ENCODE data around the gene GRID2. TPM values are rescaled to one million over a fixed set of nuclear protein-coding genes. Genes with fewer than 3 reads are reported as not detected.

GRID2 gene
- polyA plus RNA-seq, 1 donor from 2014 or later = 14.9 TPM

DNA sequence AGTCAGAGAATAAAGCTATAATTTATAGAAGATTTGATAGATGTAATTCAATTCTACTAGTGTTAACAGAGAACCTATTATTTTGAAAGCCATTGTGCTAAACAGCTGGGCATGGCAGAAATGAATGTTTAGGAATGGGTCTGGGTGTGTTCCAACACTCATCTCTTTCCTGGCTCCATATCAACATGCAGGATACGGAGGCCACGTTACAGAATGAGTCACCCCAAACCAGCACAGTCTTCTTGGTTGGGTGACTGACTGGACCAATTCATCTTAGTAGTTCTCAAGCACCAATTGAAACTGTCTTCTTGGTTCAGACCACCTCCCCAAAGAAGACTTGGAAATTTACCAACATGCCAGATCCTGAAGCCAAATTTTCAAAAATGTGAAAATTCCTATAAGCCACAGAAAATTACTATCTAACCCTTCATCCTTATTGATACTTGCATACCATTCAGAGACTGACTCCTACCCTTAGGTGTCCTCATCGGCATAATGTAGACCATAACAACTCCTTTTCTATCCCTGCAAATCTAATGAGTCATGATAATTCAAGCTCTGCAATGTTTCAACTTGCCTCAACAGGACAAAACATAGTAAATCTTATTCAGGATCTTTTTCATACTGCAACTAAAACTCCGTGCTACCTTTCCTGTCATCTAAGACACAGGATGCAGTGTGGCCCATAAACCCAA, 1472.8 kb downstream of the GRID2 start:
- no peaks in the 10 kb centered on the region for H3K36me3 ChIP-seq (ENCODE audit: insufficient read depth, low read length)
- no peak overlapping the region for H3K4me3 ChIP-seq (ENCODE audit: low read length)
- TF ChIP-seq SMC3 (conservative IDR thresholded peaks at IDR 0.05; ENCODE audit: poor library complexity) (no peak), MXI1 (conservative IDR thresholded peaks at IDR 0.05; ENCODE audit: poor library complexity, severe bottlenecking) (no peak)
- H2AFZ ChIP-seq (ENCODE audit: low read depth, low read length) = no peak overlapping the region
- H4K20me1 ChIP-seq (ENCODE audit: insufficient read depth) = no peaks in the 10 kb centered on the region
- H3F3A ChIP-seq (ENCODE audit: insufficient read depth, low read length, poor library complexity, severe bottlenecking) = no peaks in the 10 kb centered on the region
- H3K9me2 ChIP-seq (ENCODE audit: insufficient read depth, low read length) = no peaks in the 10 kb centered on the region
- H3K27ac ChIP-seq (ENCODE audit: low read length) = no peak overlapping the region
- H3K27me3 ChIP-seq (ENCODE audit: insufficient read depth, low read depth, low read length) = no peaks in the 10 kb centered on the region
- no peak overlapping the region for H3K4me2 ChIP-seq (ENCODE audit: low read length)
- H3K9me3 ChIP-seq (ENCODE audit: low read length) = no peaks in the 10 kb centered on the region
- H3K9ac ChIP-seq (ENCODE audit: low read length) = no peak overlapping the region
- H3K79me2 ChIP-seq (replicated peaks; ENCODE audit: insufficient read depth, low read length) = no peaks in the 10 kb centered on the region

DNA sequence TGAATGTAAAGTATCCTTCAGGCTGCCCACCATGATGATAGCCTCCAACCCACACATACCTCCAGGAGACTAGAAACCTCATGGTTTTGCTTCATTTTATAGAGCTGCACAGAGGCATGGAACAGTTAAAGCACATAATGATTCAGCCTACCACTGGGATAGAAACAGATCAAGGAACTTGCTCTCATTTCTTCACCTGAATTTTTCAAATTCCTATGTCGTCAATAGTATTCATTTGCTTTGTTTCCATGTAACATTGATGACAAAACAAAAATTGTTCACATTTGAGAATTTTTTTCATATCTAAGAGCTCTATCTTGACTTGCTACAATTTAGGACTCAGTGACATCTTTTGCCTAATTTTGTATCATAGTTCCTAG, 1473.3 kb downstream of the GRID2 start:
- no peaks in the 10 kb centered on the region for H3K9me3 ChIP-seq (ENCODE audit: low read length)
- no peak overlapping the region for H3K9ac ChIP-seq (ENCODE audit: low read length)
- TF ChIP-seq, protein P1, sequence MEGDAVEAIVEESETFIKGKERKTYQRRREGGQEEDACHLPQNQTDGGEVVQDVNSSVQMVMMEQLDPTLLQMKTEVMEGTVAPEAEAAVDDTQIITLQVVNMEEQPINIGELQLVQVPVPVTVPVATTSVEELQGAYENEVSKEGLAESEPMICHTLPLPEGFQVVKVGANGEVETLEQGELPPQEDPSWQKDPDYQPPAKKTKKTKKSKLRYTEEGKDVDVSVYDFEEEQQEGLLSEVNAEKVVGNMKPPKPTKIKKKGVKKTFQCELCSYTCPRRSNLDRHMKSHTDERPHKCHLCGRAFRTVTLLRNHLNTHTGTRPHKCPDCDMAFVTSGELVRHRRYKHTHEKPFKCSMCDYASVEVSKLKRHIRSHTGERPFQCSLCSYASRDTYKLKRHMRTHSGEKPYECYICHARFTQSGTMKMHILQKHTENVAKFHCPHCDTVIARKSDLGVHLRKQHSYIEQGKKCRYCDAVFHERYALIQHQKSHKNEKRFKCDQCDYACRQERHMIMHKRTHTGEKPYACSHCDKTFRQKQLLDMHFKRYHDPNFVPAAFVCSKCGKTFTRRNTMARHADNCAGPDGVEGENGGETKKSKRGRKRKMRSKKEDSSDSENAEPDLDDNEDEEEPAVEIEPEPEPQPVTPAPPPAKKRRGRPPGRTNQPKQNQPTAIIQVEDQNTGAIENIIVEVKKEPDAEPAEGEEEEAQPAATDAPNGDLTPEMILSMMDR (IDR thresholded peaks at IDR 0.05; ENCODE audit: poor library complexity, severe bottlenecking) = no peak
- TF ChIP-seq EZH2 (IDR thresholded peaks at IDR 0.05; ENCODE audit: borderline replicate concordance, insufficient read depth, low read length, poor library complexity, severe bottlenecking) = no peak
- TF ChIP-seq MXI1 (conservative IDR thresholded peaks at IDR 0.05; ENCODE audit: poor library complexity, severe bottlenecking) = no peak
- H3K4me2 ChIP-seq (ENCODE audit: low read length) = no peak overlapping the region
- H3K9me2 ChIP-seq (ENCODE audit: insufficient read depth, low read length) = no peaks in the 10 kb centered on the region
- no peaks in the 10 kb centered on the region for H3F3A ChIP-seq (ENCODE audit: insufficient read depth, low read length, poor library complexity, severe bottlenecking)
- H3K27me3 ChIP-seq (ENCODE audit: insufficient read depth, low read depth, low read length) = no peaks in the 10 kb centered on the region
- H4K20me1 ChIP-seq (ENCODE audit: insufficient read depth) = no peaks in the 10 kb centered on the region
- no peaks in the 10 kb centered on the region for H3K79me2 ChIP-seq (replicated peaks; ENCODE audit: insufficient read depth, low read length)
- H3K36me3 ChIP-seq (ENCODE audit: insufficient read depth, low read length) = no peaks in the 10 kb centered on the region
- H3K27ac ChIP-seq (ENCODE audit: low read length) = no peak overlapping the region
- H2AFZ ChIP-seq (ENCODE audit: low read depth, low read length) = no peak overlapping the region
- no peak overlapping the region for H3K4me3 ChIP-seq (ENCODE audit: low read length)

GRCh38 chr4:93779228-93779627, 1475.5 kb downstream of the GRID2 start:
- Histone ChIP-seq H3K27ac (ENCODE audit: low read length) (no peak overlapping the region), H3K4me2 (ENCODE audit: low read length) (no peak overlapping the region), H3F3A (ENCODE audit: insufficient read depth, low read length, poor library complexity, severe bottlenecking) (no peaks in the 10 kb centered on the region), H2AFZ (ENCODE audit: low read depth, low read length) (no peak overlapping the region), H3K36me3 (ENCODE audit: insufficient read depth, low read length) (no peaks in the 10 kb centered on the region), H3K9me3 (ENCODE audit: low read length) (no peaks in the 10 kb centered on the region), H3K9ac (ENCODE audit: low read length) (no peak overlapping the region), H4K20me1 (ENCODE audit: insufficient read depth) (no peaks in the 10 kb centered on the region), H3K9me2 (ENCODE audit: insufficient read depth, low read length) (no peaks in the 10 kb centered on the region), H3K27me3 (ENCODE audit: insufficient read depth, low read depth, low read length) (no peaks in the 10 kb centered on the region), H3K4me3 (ENCODE audit: low read length) (no peak overlapping the region), H3K79me2 (replicated peaks; ENCODE audit: insufficient read depth, low read length) (no peaks in the 10 kb centered on the region)
- TF ChIP-seq EZH2 (IDR thresholded peaks at IDR 0.05; ENCODE audit: borderline replicate concordance, insufficient read depth, low read length, poor library complexity, severe bottlenecking) (no peak), POLR2AphosphoS5 (IDR thresholded peaks at IDR 0.05) (no peak), SMC3 (conservative IDR thresholded peaks at IDR 0.05; ENCODE audit: poor library complexity) (no peak), MXI1 (conservative IDR thresholded peaks at IDR 0.05; ENCODE audit: poor library complexity, severe bottlenecking) (no peak), EP300 (conservative IDR thresholded peaks at IDR 0.05; ENCODE audit: poor library complexity, severe bottlenecking) (no peak), TAF1 (IDR thresholded peaks at IDR 0.05; ENCODE audit: low read depth) (no peak), RAD21 (conservative IDR thresholded peaks at IDR 0.05) (no peak)
- TF ChIP-seq, protein P2, sequence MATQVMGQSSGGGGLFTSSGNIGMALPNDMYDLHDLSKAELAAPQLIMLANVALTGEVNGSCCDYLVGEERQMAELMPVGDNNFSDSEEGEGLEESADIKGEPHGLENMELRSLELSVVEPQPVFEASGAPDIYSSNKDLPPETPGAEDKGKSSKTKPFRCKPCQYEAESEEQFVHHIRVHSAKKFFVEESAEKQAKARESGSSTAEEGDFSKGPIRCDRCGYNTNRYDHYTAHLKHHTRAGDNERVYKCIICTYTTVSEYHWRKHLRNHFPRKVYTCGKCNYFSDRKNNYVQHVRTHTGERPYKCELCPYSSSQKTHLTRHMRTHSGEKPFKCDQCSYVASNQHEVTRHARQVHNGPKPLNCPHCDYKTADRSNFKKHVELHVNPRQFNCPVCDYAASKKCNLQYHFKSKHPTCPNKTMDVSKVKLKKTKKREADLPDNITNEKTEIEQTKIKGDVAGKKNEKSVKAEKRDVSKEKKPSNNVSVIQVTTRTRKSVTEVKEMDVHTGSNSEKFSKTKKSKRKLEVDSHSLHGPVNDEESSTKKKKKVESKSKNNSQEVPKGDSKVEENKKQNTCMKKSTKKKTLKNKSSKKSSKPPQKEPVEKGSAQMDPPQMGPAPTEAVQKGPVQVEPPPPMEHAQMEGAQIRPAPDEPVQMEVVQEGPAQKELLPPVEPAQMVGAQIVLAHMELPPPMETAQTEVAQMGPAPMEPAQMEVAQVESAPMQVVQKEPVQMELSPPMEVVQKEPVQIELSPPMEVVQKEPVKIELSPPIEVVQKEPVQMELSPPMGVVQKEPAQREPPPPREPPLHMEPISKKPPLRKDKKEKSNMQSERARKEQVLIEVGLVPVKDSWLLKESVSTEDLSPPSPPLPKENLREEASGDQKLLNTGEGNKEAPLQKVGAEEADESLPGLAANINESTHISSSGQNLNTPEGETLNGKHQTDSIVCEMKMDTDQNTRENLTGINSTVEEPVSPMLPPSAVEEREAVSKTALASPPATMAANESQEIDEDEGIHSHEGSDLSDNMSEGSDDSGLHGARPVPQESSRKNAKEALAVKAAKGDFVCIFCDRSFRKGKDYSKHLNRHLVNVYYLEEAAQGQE (IDR thresholded peaks at IDR 0.05; ENCODE audit: borderline replicate concordance) = no peak
- TF ChIP-seq, protein P1 (IDR thresholded peaks at IDR 0.05; ENCODE audit: poor library complexity, severe bottlenecking) = no peak

Data from neural cell (in vitro differentiated cells).